Cerebellar cortex (tissue), 1 donor: ENCODE data around the gene RAB30.
"Not testable (repeated sequence)": the region's sequence is repeated elsewhere in the genome, so short reads cannot be mapped to it uniquely, and the experiment has no call there.

Experiments used
- DNase-seq: peaks from one replicate; pipeline ENCODE4 v3.0.0-alpha.2; 2015; ENCODE audit warnings: low spot score

The RAB30 gene

GRCh38 chr11:82943430-82943829, 128.3 kb downstream of the RAB30 start:
- DNase-seq = not testable (repeated sequence)

- no peak for DNase-seq
These were observed 129.3 kb downstream of the RAB30 start for GRCh38 chr11:82942376-82942775.

DNA sequence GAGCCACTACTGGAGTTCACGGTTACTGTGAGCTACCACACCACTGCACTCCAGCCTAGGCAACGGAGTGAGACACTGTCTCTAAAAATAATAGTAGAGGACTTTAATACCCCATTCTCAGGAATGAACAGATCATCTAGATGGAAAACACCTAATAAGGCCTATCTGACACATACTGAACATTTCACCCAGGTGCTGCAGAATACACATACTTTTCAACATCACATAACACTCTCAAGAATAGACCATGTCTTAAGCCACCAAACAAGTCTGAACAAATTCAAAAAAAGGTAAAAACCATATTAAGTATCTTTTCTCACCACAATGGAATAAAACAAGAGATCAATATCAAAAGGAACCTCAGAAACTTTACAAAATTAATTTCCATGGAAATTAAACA, 132.2 kb downstream of the RAB30 start:
- no peak for DNase-seq

DNA sequence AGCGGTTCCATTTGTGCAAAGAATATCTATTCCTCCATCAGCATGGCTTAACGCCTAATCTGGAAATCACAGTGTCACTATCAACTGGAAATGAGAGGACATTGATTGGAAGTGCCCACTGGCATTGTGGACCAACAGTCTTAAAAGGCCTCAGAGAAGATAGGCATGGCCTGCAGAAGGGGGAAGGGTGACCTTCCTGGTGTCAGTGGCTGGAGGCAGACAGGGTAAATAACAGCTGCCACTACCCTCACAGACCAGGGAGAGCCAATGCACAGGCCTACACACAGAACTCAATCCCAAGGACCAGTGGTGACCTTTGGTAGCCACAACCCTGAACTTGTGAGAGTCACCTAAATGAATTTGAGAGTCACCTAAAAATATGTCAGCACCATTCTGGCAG, 134.1 kb downstream of the RAB30 start:
- no peak for DNase-seq

- DNase-seq = no peak
These were observed 135.4 kb downstream of the RAB30 start for GRCh38 chr11:82936261-82936660.

GRCh38 chr11:82932564-82932963, 139.1 kb downstream of the RAB30 start:
- DNase-seq = no peak

- no peak for DNase-seq
These were observed 141.0 kb downstream of the RAB30 start for GRCh38 chr11:82930734-82931133.

DNA sequence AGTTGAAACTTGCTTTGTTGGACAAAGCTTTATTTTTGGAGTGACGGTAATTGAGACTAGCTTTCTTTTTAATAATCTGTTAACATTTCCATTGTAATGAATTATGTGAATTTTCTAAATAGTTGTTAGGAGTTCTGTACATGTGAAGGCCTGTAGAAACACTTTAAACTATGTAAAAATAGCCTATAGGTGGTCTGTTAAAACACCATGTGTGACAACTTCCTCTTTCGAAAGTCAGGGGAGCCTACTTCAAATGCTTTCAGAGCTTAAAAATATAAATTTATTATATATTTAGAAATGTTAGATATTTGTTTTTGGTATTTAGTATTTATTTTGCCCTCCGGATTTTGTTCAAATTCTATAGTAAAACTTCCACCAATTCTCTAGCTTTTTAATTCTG, 141.5 kb downstream of the RAB30 start:
- no peak for DNase-seq

DNA sequence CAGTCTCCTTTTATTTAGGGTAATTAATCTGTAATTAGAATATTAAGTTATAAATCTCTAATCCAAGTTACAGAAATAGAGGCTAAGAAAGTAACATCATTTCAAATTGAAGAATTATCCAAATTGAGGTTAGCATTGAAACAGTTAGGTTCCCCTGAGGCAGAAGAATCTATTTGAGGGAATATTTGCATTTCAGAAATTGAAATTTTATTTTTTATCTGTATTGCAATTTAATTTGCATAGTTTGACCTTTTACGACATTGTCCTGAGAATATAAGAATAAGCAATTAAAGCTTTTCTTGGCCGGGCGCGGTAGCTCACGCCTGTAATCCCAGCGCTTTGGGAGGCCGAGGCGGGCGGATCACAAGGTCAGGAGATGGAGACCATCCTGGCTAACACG, 142.6 kb downstream of the RAB30 start:
- DNase-seq = no peak

DNA sequence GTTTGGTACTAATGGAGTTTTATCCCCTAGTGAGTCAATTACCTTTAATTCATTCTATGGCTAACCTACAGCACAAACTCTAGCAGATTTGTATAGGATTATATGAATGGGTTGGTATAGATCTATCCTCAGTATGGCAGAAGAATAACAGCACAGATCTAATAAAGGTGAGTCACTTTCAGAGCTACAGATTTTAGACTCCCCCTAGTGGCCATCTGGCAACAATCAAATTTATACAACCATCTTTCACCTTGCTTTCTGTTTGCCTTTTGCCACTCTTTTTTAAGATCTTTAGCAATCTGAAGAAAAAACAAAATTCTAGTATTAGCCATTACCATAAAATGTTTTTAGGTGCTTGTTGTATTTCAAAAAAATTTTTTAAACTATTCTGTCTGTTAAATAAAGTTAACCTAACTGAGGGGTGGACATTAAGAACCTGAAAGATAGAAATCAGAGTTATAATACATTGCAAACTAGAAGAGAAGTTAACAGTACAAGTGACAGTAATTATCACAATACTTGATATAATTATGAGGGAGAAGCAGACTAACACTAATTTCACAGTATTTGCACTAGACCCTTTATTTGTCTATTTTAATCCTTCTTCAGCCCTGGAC, 144.3 kb downstream of the RAB30 start:
- peak; percentile 67 for DNase-seq

- no peak for DNase-seq
These were observed 147.0 kb downstream of the RAB30 start for GRCh38 chr11:82924522-82925224.
